HFFc6 (cell line): ENCODE data around the gene GTSE1. TPM values are rescaled to one million over a fixed set of nuclear protein-coding genes. Genes with fewer than 3 reads are reported as not detected.
A peak's percentile ranks its signal among the peaks of the same experiment; 100 is the strongest.

ENCODE experiments used
- DNase-seq: peaks from one replicate; pipeline ENCODE4 v3.0.0-alpha.2; 2018
- H3K27ac Mint-ChIP-seq: 2 replicates; pipeline ENCODE4 v1.8.0; 2020; ENCODE audit warnings: mild to moderate bottlenecking, mixed read lengths
- H3K27me3 Mint-ChIP-seq: 2 replicates; pipeline ENCODE4 v1.8.0; 2021; ENCODE audit warnings: mild to moderate bottlenecking, moderate library complexity, mixed read lengths; ENCODE audit not compliant: insufficient read depth
- H3K36me3 Mint-ChIP-seq: 2 replicates; pipeline ENCODE4 v1.8.0; 2021; ENCODE audit warnings: low read depth, mixed read lengths
- H3K4me1 Mint-ChIP-seq: 2 replicates; pipeline ENCODE4 v1.8.0; 2020; ENCODE audit warnings: low read depth, mixed read lengths
- H3K4me3 Mint-ChIP-seq: 2 replicates; pipeline ENCODE4 v1.8.0; 2020; ENCODE audit warnings: mild to moderate bottlenecking, moderate library complexity, mixed read lengths
- H3K9me3 Mint-ChIP-seq: 2 replicates; pipeline ENCODE4 v1.8.0; 2020; ENCODE audit warnings: mild to moderate bottlenecking, mixed read lengths
- CTCF ChIP-seq: fragments of 200-600 bp; sonication (generic); IDR thresholded peaks from 2 replicates; pipeline ENCODE4 v1.5.0; 2021; ENCODE audit warnings: antibody characterized with exemption, mild to moderate bottlenecking
- total RNA-seq, 6 experiments: library from RNA; stranded (reverse); fragmentation: NEBNext Ultra II Directional; extraction: Animal tissue kit (Norgen Biotek cat#: 25700); gene quantifications; 2 replicates in 1 of 6; 3 replicates in 5 of 6; pipeline ENCODE4 v1.2.3, GENCODE V29; 2021

GTSE1 gene
- total RNA-seq, 6 experiments from 2014 or later: 12.4 to 30.5 (median 27.9) TPM

- TF ChIP-seq CTCF: no peak
- no peaks in the 10 kb centered on the region for H3K9me3 Mint-ChIP-seq
- H3K36me3 Mint-ChIP-seq: peaks cover 18% of the 10 kb centered on the region
- no peak for DNase-seq
- peak overlapping the region; percentile 17; the same call in 1 of the 2 replicates for H3K27ac Mint-ChIP-seq
- H3K27me3 Mint-ChIP-seq: peaks cover 4% of the 10 kb centered on the region
- no peaks in the 10 kb centered on the region for H3K4me1 Mint-ChIP-seq
- H3K4me3 Mint-ChIP-seq: no peak overlapping the region
These were observed 56.9 kb downstream of the GTSE1 start for GRCh38 chr22:46353483-46354105.

GRCh38 chr22:46354176-46354992, 57.7 kb downstream of the GTSE1 start:
- H3K9me3 Mint-ChIP-seq: no peaks in the 10 kb centered on the region
- peaks cover 4% of the 10 kb centered on the region for H3K27me3 Mint-ChIP-seq
- H3K27ac Mint-ChIP-seq: no peak overlapping the region
- no peak for TF ChIP-seq CTCF
- DNase-seq: no peak
- no peak overlapping the region for H3K4me3 Mint-ChIP-seq
- no peaks in the 10 kb centered on the region for H3K4me1 Mint-ChIP-seq
- H3K36me3 Mint-ChIP-seq: peaks cover 16% of the 10 kb centered on the region

- peaks cover 16% of the 10 kb centered on the region for H3K36me3 Mint-ChIP-seq
- H3K4me3 Mint-ChIP-seq: no peak overlapping the region
- H3K27ac Mint-ChIP-seq: no peak overlapping the region
- H3K9me3 Mint-ChIP-seq: no peaks in the 10 kb centered on the region
- no peak for TF ChIP-seq CTCF
- H3K4me1 Mint-ChIP-seq: no peaks in the 10 kb centered on the region
- no peak for DNase-seq
- peaks cover 4% of the 10 kb centered on the region for H3K27me3 Mint-ChIP-seq
These were observed 58.3 kb downstream of the GTSE1 start for GRCh38 chr22:46354993-46355305.

GRCh38 chr22:46355369-46355995, 58.8 kb downstream of the GTSE1 start:
- H3K36me3 Mint-ChIP-seq: peaks cover 16% of the 10 kb centered on the region
- H3K4me3 Mint-ChIP-seq: no peak overlapping the region
- TF ChIP-seq CTCF: peak; percentile 91
- peaks cover 4% of the 10 kb centered on the region for H3K27me3 Mint-ChIP-seq
- H3K27ac Mint-ChIP-seq: no peak overlapping the region
- H3K9me3 Mint-ChIP-seq: no peaks in the 10 kb centered on the region
- peaks cover 2% of the 10 kb centered on the region; the same call in 1 of the 2 replicates for H3K4me1 Mint-ChIP-seq
- peak; percentile 24 for DNase-seq

GRCh38 chr22:46355996-46356471, 59.4 kb downstream of the GTSE1 start:
- peaks cover 4% of the 10 kb centered on the region for H3K27me3 Mint-ChIP-seq
- peaks cover 11% of the 10 kb centered on the region; the same call in 1 of the 2 replicates for H3K36me3 Mint-ChIP-seq
- H3K4me1 Mint-ChIP-seq: peaks cover 6% of the 10 kb centered on the region; the same call in 1 of the 2 replicates
- no peak overlapping the region for H3K4me3 Mint-ChIP-seq
- no peaks in the 10 kb centered on the region for H3K9me3 Mint-ChIP-seq
- TF ChIP-seq CTCF: no peak
- H3K27ac Mint-ChIP-seq: no peak overlapping the region
- DNase-seq: no peak
